Stimulated activated naive CD8-positive, alpha-beta T cell treated with anti-CD3 and anti-CD28 coated beads, Interleukin-15, Interleukin-2, amounts not matched to agents 100 ng/mL and 50 ng/mL, for 24 hours (primary cell): ENCODE data around the gene MPC2.
"Not testable (repeated sequence)": the region's sequence is repeated elsewhere in the genome, so short reads cannot be mapped to it uniquely, and the experiment has no call there.

ENCODE experiments used
- H3K27ac Mint-ChIP-seq: one replicate; pipeline ENCODE4 v1.8.0; 2021; ENCODE audit warnings: mild to moderate bottlenecking, mixed read lengths
- H3K27me3 Mint-ChIP-seq: one replicate; pipeline ENCODE4 v1.8.0; 2021; ENCODE audit warnings: mixed read lengths
- H3K36me3 Mint-ChIP-seq: one replicate; pipeline ENCODE4 v1.8.0; 2021; ENCODE audit warnings: low read depth, mixed read lengths
- H3K4me1 Mint-ChIP-seq: one replicate; pipeline ENCODE4 v1.8.0; 2021; ENCODE audit warnings: low read depth, mixed read lengths
- H3K4me3 Mint-ChIP-seq: one replicate; pipeline ENCODE4 v1.8.0; 2021; ENCODE audit warnings: mild to moderate bottlenecking, mixed read lengths
- H3K9me3 Mint-ChIP-seq: one replicate; pipeline ENCODE4 v1.8.0; 2021; ENCODE audit warnings: mixed read lengths

The MPC2 gene

DNA sequence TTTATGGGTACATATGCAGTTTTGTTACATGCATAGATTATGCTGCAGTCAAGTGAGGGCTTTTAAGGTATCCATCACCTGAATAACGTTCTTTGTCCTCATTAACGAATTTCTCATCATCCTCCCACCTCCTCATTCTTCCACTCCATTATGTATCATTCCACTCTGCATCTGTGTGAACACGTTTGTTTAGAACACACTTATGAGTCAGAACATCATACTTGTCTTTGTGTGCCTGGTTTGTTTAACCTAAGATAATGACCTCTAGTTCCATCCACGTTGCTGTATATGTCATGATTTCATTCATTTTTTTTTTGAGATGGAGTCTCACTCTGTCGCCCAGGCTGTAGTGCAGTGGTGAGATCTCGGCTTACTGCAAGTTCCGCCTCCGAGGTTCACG, 6.7 kb upstream of the MPC2 start:
- Mint-ChIP-seq H3K36me3 (peaks cover 20% of the 10 kb centered on the region), H3K4me1 (peaks cover 25% of the 10 kb centered on the region), H3K27ac (no peak overlapping the region), H3K9me3 (peaks cover 4% of the 10 kb centered on the region), H3K4me3 (no peak overlapping the region), H3K27me3 (no peaks in the 10 kb centered on the region)

DNA sequence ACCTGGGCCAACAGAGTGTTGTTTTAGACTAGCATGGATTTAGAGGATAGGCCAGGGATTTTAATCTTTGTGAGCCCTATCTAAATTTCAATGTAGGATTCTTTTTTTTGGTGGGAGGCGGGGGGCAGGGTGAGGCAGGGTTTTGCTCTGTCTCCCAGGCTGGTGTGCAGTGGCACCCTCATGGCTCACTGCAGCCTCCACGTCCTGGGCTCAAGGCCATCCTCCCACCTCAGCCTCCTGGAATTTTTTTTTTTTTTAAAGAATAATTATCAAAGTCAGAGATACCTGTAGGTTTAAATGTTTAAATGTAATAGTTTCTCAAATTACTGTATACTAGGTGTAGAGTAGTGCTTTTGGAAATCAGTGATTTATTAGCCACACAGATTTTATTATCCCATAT, 3.4 kb upstream of the MPC2 start:
- Mint-ChIP-seq H3K36me3 (peaks cover 14% of the 10 kb centered on the region), H3K4me3 (no peak overlapping the region), H3K27ac (no peak overlapping the region), H3K4me1 (peaks cover 17% of the 10 kb centered on the region), H3K27me3 (no peaks in the 10 kb centered on the region), H3K9me3 (peaks cover 4% of the 10 kb centered on the region)

DNA sequence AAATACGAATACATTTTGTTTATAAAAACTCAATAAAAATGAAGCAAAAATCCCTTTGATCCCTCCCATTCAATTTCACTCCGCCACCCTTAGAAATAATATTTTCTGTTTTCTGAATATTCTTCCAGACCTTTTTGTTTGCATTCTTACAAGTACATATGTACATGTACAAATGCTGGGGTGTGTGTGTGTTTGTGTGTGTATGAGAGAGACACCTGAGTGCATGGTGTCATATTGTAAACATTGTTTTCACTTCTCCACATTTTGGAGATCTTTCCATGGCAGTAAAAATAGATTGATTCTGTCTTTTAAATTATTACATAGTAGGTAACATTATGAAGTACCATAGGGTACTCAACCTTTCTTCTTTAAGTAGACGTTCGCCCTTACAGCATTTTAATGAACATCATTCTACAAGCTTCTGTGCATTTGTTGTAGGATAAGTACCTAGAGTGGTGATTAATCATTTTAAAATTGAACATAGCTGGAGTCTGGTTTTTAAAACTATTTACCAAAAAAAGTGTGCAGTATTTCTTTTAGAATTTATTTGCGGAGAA, 1.3 kb upstream of the MPC2 start:
- Mint-ChIP-seq H3K4me1 (peaks cover 35% of the 10 kb centered on the region), H3K36me3 (peaks cover 5% of the 10 kb centered on the region), H3K27ac (peak overlapping the region; percentile 62), H3K4me3 (peak overlapping the region; percentile 94), H3K27me3 (no peaks in the 10 kb centered on the region), H3K9me3 (no peaks in the 10 kb centered on the region)

DNA sequence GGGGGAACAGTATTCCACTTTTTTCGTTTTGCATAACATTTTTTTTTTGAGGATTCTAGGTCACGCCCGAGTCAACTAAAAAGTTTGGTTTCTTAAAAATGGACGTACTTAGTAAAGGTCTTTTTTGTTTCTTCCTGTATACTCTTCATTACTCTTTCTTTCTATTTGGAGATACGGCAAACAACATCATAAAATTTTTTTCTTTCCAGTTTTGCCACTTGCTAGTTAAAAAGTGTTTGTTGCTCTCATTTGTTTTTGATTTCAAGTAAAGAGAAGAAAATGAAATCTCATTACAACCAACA, 788 bp upstream of the MPC2 start:
- Mint-ChIP-seq H3K27me3 (no peaks in the 10 kb centered on the region), H3K36me3 (peaks cover 4% of the 10 kb centered on the region), H3K4me3 (peak overlapping the region; percentile 94), H3K27ac (peak overlapping the region; percentile 97), H3K9me3 (no peaks in the 10 kb centered on the region), H3K4me1 (peaks cover 38% of the 10 kb centered on the region)

DNA sequence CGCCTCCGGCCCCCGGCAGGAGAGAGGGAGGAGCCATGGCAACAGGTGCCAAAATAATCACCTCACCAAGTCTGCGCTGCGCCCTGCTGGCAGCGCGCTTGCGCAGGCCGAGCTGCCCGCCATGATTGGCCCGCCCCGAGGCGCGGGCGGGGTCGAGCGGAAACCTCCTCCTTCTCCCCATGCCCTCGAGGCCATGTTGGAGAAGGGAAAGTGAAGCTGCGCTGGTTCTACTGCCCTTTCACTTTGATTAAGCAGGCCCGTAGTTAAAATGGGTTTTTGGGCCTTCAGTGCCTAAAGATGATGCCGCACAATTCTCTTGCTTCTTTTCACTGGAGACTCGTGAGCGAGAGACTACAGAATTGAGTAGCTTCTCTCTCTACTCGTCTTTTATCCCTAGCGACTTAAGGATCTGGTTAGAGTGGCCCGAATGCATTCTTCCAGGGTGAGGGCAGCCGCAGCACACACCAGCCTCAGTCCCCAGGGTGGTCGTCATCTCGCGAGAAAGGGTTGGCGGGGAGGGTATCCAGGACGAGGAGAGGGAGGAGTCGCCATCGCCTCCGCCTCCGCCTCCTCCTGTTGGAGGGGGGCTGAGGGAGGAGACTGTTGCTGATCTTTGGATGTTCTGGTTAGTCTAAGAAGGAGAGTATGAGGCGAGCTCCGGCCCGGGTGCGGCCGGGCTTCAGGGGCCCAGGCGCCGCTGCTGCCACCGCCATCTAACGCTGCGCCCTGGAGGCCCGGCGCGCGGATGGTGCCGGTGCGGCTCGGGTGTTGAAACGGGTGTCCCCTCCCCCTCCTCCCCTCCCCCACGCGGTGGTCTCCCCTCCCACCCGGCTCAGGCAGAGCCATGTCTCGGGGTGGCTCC, 573 bp downstream of the MPC2 start, which contains the start of gene DCAF6:
Gene DCAF6 (plus strand): TSS at position 616 of the 862 bp plus-strand sequence. CDS start 229 bp downstream, at position 845.
- peak within 1 kb of the TSS; percentile 94 for H3K4me3 Mint-ChIP-seq
- H3K27ac Mint-ChIP-seq = peak within 1 kb of the TSS; percentile 100
- peaks cover 43% of the 10 kb centered on the region for H3K4me1 Mint-ChIP-seq
- H3K27me3 Mint-ChIP-seq = no peaks in the 10 kb centered on the region
- H3K36me3 Mint-ChIP-seq = peaks cover 4% of the 10 kb centered on the region
- no peaks in the 10 kb centered on the region for H3K9me3 Mint-ChIP-seq

DNA sequence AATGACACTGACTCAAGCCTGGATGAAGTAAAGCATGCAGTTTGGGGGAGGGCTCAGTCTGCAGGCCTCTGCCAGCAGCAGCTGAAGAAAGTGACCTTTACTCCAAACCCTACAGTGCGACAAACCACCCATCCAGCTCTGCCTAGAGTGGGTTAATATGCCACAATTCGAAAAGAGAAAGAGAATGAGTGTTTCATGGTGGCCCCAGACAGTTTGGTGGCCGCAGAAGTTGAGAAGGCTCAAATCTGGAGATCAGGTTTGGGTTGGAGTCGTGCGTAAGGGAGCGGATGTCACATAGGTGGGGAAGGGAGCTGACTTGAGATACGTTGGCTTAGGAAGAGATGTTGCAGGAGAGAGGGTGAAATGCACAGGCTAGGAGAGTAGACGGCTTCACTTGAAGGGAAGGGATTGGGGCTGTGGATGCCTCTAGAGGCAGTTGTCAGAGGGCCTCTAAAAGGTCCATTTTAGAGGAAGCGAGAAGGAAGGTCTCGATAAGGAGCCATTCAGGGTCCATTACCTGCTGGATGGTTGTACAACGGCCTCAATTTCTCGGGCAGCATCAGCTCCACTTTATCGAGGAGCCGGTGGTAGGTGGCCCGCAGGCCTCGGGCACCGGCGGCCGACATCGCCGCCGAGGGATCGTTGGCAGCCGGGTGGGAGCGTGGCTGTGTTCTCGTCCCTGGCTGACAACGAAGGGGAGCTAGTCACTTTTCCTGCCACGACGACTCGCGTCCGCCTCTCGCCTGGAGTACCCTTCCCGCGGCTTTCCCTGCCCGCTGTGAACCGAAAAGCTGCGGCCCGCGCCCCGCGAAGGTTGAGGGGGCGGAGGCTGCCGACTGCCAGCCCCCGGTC, 1.4 kb downstream of the MPC2 start:
- H3K27ac Mint-ChIP-seq = peak overlapping the region; percentile 100
- H3K27me3 Mint-ChIP-seq = no peaks in the 10 kb centered on the region
- peaks cover 43% of the 10 kb centered on the region for H3K4me1 Mint-ChIP-seq
- no peaks in the 10 kb centered on the region for H3K9me3 Mint-ChIP-seq
- H3K36me3 Mint-ChIP-seq = peaks cover 4% of the 10 kb centered on the region
- H3K4me3 Mint-ChIP-seq = peak overlapping the region; percentile 94

DNA sequence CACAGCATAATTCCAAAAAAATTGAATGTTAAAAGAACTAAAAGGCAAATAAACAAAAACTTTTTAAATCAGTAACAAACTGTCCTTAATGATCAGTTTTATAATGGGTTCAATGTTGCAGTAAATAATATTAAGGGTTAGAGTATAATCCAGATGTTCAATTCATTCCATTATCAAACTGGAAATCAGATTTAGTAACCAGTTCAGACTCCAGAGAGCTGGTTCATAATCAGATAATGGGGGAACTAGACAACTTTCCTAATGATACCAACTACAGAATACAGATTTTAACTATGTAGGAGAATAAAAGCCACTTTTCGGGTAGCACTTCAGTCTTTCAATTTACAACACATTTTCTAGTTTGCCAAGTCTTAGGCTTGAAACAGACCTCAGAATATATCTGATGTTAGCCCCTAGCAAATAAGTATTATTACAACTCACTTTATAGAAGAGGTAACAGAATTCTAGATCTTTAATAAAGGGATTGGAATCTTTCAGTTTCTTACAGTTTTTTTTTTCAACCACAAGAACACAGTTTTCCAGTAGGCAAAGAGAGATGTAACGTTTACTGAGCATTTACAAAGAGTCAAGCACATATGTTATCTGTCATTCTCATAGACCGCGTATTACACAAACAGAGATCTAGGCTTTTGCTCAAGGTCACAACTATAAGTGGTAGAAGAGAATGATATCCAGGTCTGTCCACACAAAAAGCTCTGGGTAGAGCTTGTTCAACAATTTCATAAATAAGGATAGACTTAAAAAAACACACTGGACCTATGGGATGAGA, 2.3 kb downstream of the MPC2 start:
- H3K4me3 Mint-ChIP-seq = peak overlapping the region; percentile 94
- H3K27me3 Mint-ChIP-seq = no peaks in the 10 kb centered on the region
- peaks cover 47% of the 10 kb centered on the region for H3K4me1 Mint-ChIP-seq
- peak overlapping the region; percentile 100 for H3K27ac Mint-ChIP-seq
- H3K36me3 Mint-ChIP-seq = peaks cover 4% of the 10 kb centered on the region
- H3K9me3 Mint-ChIP-seq = no peaks in the 10 kb centered on the region

DNA sequence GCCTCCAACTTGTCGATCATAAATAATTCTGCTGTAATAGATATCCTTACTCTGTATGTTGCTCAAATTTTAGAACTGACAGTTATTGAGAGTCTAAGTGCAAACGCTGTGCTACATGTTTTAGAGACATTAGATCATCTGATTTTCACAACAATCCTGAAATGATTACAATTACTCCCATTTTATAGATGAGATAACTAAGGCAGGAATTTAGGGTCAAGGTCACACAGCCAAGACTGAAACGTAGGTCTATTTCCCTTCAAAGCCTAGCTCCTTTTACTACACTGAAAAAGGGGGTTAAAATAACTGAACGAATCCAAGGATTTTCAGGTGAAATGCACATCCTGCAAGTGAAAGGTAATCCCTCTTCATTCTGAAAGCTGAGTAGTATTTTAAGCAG, 3.1 kb downstream of the MPC2 start:
- Mint-ChIP-seq H3K4me3 (peak overlapping the region; percentile 56), H3K27me3 (no peaks in the 10 kb centered on the region), H3K36me3 (peaks cover 4% of the 10 kb centered on the region), H3K9me3 (no peaks in the 10 kb centered on the region), H3K4me1 (peaks cover 48% of the 10 kb centered on the region), H3K27ac (no peak overlapping the region)

DNA sequence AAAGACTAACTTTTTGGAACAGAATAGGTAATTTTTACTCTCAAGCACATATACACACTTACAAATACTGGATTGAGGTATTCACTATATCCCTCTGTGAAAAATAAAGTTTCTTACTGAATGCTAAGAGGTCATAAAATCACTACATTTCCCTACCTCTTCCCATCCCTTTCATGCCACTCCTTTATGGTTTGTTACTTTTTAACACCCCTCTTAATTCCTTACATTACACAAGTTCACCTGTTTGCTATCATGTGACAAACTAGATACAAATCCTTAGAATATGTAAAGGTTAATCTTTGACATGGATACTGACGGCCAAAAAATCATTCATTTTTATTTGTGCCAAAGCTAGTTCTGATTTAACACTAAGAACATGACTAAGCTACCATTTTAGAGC, 7.1 kb downstream of the MPC2 start:
- H3K4me1 Mint-ChIP-seq = peaks cover 29% of the 10 kb centered on the region
- H3K27me3 Mint-ChIP-seq = no peaks in the 10 kb centered on the region
- H3K27ac Mint-ChIP-seq = no peak overlapping the region
- no peak overlapping the region for H3K4me3 Mint-ChIP-seq
- H3K9me3 Mint-ChIP-seq = no peaks in the 10 kb centered on the region
- peaks cover 4% of the 10 kb centered on the region for H3K36me3 Mint-ChIP-seq

DNA sequence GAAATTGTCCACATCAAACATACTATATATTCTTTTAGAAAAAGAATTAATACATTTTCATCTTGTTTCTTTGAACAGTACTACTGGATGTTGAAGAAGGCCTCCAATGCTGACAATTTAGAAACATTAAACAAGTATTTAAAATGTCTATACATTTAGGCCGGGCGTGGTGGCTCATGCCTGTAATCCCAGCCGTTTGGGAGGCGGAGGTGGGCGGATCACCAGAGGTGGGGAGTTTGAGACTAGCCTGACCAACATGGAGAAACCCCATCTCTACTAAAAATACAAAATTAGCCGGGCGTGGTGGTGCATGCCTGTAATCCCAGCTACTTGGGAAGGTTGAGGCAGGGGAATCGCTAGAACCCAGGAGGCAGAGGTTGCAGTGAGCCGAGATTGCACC, 8.0 kb downstream of the MPC2 start:
- H3K4me1 Mint-ChIP-seq = peaks cover 21% of the 10 kb centered on the region
- H3K9me3 Mint-ChIP-seq, H3K4me3 Mint-ChIP-seq: not testable (repeated sequence)

DNA sequence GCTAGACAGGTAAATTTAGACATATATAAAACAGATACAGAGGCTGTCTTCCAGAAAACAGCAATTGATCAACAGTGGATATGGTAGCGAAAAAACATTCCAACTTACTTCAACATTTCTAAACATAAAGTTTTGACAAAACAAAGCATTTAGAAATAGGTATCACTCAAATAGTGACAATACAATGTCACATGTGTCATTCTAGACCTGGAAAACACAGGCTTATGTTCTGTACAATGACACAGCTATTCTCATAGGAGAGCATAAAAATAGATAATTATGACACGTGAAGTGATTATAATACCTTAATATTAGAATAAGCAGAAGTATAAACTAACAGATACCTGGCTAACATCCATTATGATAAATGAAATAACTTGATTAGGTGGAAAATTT, 8.4 kb downstream of the MPC2 start:
- no peaks in the 10 kb centered on the region for H3K9me3 Mint-ChIP-seq
- no peak overlapping the region for H3K27ac Mint-ChIP-seq
- peaks cover 16% of the 10 kb centered on the region for H3K4me1 Mint-ChIP-seq
- H3K36me3 Mint-ChIP-seq = peaks cover 4% of the 10 kb centered on the region
- no peak overlapping the region for H3K4me3 Mint-ChIP-seq
- H3K27me3 Mint-ChIP-seq = no peaks in the 10 kb centered on the region

More for the DNA sequence above, 8.0 kb downstream of the MPC2 start:
- H3K27ac Mint-ChIP-seq, H3K36me3 Mint-ChIP-seq, H3K27me3 Mint-ChIP-seq: not testable (repeated sequence)

DNA sequence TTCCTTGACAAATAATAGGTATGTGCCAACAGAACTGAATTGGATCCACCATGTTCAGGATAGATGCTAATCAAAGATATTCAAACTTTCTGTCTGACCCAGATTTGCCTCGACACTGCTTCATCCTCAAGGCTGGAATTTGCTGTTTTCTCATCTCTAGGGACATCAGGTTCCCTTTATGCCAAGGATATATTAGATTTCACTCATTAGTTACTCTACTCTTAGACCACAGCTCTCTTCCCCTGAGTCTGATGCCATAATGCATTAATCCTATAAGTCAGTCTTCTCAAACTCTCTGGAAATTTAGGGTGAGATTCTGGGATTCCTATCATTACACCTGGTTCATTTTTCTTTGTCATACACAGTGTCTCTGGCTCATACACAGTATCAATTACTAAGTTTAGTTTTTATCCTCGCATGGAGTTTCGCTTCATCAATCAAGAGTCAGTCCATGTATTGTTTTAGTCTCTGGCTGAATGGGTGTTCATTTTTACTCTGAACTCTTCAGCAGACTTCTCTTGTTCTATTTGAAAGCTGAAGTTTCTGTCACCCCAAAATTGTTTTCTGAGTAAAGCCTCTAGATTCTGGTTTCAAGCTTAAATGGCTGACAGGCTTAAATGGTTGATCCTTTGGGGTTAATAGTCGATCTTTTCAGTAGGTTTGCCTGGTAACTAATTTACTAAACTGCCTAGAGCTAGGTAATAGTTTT, 9.7 kb downstream of the MPC2 start:
- H3K27ac Mint-ChIP-seq = no peak overlapping the region
- peaks cover 8% of the 10 kb centered on the region for H3K4me1 Mint-ChIP-seq
- H3K9me3 Mint-ChIP-seq = no peaks in the 10 kb centered on the region
- no peak overlapping the region for H3K4me3 Mint-ChIP-seq
- no peaks in the 10 kb centered on the region for H3K27me3 Mint-ChIP-seq
- peaks cover 8% of the 10 kb centered on the region for H3K36me3 Mint-ChIP-seq

DNA sequence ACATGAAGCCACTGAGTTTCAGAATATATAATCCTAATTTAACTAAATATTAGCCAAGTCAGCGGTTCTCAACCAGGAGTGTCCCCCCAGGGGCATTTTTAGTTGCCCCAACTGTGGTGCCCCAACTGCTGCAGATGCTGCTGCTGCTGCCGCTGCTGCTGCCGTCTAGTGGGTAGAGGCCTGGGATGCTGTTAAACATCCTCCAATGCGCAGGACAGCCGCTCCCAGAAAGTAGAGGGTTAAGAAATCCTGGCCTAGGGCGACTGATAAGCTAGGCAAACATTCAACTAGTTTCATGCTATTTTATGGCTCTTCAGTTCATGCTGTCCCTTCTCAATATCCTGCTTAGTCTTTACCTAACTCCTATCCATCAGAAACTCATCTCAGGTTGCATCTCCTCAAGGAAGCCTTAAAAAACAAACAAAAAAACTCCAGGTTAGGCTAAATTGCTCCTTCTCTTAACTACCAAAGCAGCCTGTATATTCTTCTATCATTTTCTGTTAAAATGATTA, 10.3 kb downstream of the MPC2 start:
- Mint-ChIP-seq H3K4me1 (peaks cover 12% of the 10 kb centered on the region), H3K27me3 (no peaks in the 10 kb centered on the region), H3K27ac (no peak overlapping the region), H3K9me3 (no peaks in the 10 kb centered on the region), H3K36me3 (peaks cover 8% of the 10 kb centered on the region), H3K4me3 (no peak overlapping the region)
